ENCODE measurements around the gene MAGI1.

MAGI1 gene

DNA sequence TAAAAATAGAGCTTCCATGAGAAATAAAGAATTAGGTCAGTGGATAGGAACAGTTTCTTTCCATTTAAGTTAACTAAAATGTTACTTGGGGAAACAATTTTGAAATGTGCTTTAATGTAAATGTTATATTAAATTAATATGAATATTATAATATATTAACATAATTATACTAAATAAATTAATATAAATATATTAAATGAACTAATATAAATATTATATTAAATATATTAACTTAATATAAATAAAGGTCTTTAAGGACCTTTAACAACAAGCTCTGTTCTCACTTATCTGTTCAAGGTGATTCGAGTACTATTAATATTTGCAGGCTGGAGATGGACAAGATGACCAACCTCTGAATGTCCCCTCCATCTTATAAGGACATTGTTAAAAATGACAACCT, 100.6 kb downstream of the MAGI1 start:
- H4K8ac ChIP-seq (ENCODE audit: low read length) = no peak overlapping the region
- H4K91ac ChIP-seq (ENCODE audit: low read length) = no peak overlapping the region
- no peak overlapping the region for H2AK5ac ChIP-seq (ENCODE audit: low read length, severe bottlenecking)
- no peak overlapping the region for H3K14ac ChIP-seq (ENCODE audit: low read length in 2 of 2)
- no peak overlapping the region for H3K27ac ChIP-seq (ENCODE audit: low read length, poor library complexity, severe bottlenecking)
- H2BK5ac ChIP-seq (ENCODE audit: low read depth, low read length, poor library complexity, severe bottlenecking) = no peak overlapping the region
- H3K23ac ChIP-seq (ENCODE audit: low read length in 2 of 2) = no peak overlapping the region
- H3K4ac ChIP-seq (ENCODE audit: low read depth in 1 of 2, low read length in 2 of 2) = no peak overlapping the region
- no peak overlapping the region for H2BK120ac ChIP-seq (ENCODE audit: low read depth, low read length)
- no peak overlapping the region for H3K4me3 ChIP-seq (ENCODE audit: insufficient read depth in 1 of 2, low read depth in 1 of 2, low read length in 2 of 2)
- H3K18ac ChIP-seq (ENCODE audit: low read depth in 1 of 2, low read length in 2 of 2) = no peak overlapping the region
- DNase-seq = no peak
- H3K4me1 ChIP-seq (ENCODE audit: control insufficient read depth, insufficient read depth, low read depth, low read length) = peaks cover 4% of the 10 kb centered on the region
- H2AFZ ChIP-seq (ENCODE audit: low read depth, low read length) = no peak overlapping the region
- no peak overlapping the region for H3K4me2 ChIP-seq (ENCODE audit: low read length, poor library complexity, severe bottlenecking)
- H3K27me3 ChIP-seq (ENCODE audit: control insufficient read depth in 1 of 2, insufficient read depth in 1 of 2, low read length in 2 of 2) = no peaks in the 10 kb centered on the region
- no peak overlapping the region for H2BK15ac ChIP-seq (ENCODE audit: low read depth, poor library complexity, severe bottlenecking)
- peaks cover 6% of the 10 kb centered on the region for H3K9me3 ChIP-seq (ENCODE audit: control insufficient read depth, low read length)
- peaks cover 16% of the 10 kb centered on the region for H3K79me1 ChIP-seq (replicated peaks; ENCODE audit: low read length, poor library complexity, severe bottlenecking)
- H3K36me3 ChIP-seq (ENCODE audit: control insufficient read depth in 1 of 2, insufficient read depth in 2 of 2, low read depth in 1 of 2, low read length in 2 of 2) = no peaks in the 10 kb centered on the region
- H3K9ac ChIP-seq (ENCODE audit: low read length) = no peak overlapping the region
- H2BK12ac ChIP-seq (ENCODE audit: low read length in 2 of 2) = no peak overlapping the region
- 100% methylated on average over 1 of the region's 1 CpG for WGBS

DNA sequence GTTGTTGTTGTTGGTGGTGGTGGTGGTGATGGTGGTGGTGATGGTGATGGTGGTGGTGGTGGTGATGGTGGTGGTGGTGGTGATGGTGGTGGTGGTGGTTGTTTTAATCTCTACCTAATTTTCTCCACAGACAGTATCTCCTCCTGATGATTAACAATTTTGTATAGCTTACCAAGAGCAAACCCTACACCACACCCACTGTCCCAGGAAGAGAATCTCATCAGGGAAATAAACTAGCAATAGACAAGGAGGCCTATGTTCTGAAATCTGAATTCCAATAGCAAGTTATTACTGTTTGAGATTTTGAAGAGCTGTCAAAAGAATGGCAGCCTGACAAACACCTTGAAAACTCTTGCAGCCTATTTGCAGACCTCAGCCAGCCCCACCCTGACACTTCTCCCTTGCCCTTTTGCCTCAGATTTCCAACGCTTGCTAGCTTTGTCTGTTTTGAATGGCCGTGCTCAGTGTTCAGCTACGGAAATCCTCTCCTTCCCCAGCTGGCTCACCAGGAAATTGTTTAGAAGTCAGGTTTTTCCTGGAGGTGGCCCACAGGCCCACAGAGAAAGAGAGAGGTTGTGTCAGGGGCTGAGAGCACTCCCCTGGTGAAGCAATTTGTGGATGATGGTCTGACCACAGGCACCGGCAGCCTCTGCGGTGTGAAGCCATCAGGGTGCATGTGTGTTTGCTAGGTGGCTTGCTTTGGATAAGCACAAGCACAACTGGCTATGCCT, 101.6 kb downstream of the MAGI1 start:
- no peak overlapping the region for H3K23ac ChIP-seq (ENCODE audit: low read length in 2 of 2)
- no peak overlapping the region for H3K18ac ChIP-seq (ENCODE audit: low read depth in 1 of 2, low read length in 2 of 2)
- H2BK120ac ChIP-seq (ENCODE audit: low read depth, low read length) = no peak overlapping the region
- no peak overlapping the region for H2AK5ac ChIP-seq (ENCODE audit: low read length, severe bottlenecking)
- H2BK12ac ChIP-seq (ENCODE audit: low read length in 2 of 2) = no peak overlapping the region
- no peak overlapping the region for H4K91ac ChIP-seq (ENCODE audit: low read length)
- peaks cover 11% of the 10 kb centered on the region for H3K9me3 ChIP-seq (ENCODE audit: control insufficient read depth, low read length)
- H3K36me3 ChIP-seq (ENCODE audit: control insufficient read depth in 1 of 2, insufficient read depth in 2 of 2, low read depth in 1 of 2, low read length in 2 of 2) = no peaks in the 10 kb centered on the region
- WGBS = 64% methylated on average over 5 of the region's 5 CpGs
- DNase-seq = no peak
- H3K27me3 ChIP-seq (ENCODE audit: control insufficient read depth in 1 of 2, insufficient read depth in 1 of 2, low read length in 2 of 2) = no peaks in the 10 kb centered on the region
- H3K79me1 ChIP-seq (replicated peaks; ENCODE audit: low read length, poor library complexity, severe bottlenecking) = peaks cover 17% of the 10 kb centered on the region
- H2BK15ac ChIP-seq (ENCODE audit: low read depth, poor library complexity, severe bottlenecking) = no peak overlapping the region
- H2BK5ac ChIP-seq (ENCODE audit: low read depth, low read length, poor library complexity, severe bottlenecking) = no peak overlapping the region
- H3K4me2 ChIP-seq (ENCODE audit: low read length, poor library complexity, severe bottlenecking) = no peak overlapping the region
- no peak overlapping the region for H3K27ac ChIP-seq (ENCODE audit: low read length, poor library complexity, severe bottlenecking)
- H2AFZ ChIP-seq (ENCODE audit: low read depth, low read length) = no peak overlapping the region
- H3K14ac ChIP-seq (ENCODE audit: low read length in 2 of 2) = no peak overlapping the region
- no peak overlapping the region for H3K4me3 ChIP-seq (ENCODE audit: insufficient read depth in 1 of 2, low read depth in 1 of 2, low read length in 2 of 2)
- no peak overlapping the region for H3K4ac ChIP-seq (ENCODE audit: low read depth in 1 of 2, low read length in 2 of 2)
- H4K8ac ChIP-seq (ENCODE audit: low read length) = no peak overlapping the region
- no peak overlapping the region for H3K9ac ChIP-seq (ENCODE audit: low read length)
- H3K4me1 ChIP-seq (ENCODE audit: control insufficient read depth, insufficient read depth, low read depth, low read length) = peaks cover 4% of the 10 kb centered on the region

DNA sequence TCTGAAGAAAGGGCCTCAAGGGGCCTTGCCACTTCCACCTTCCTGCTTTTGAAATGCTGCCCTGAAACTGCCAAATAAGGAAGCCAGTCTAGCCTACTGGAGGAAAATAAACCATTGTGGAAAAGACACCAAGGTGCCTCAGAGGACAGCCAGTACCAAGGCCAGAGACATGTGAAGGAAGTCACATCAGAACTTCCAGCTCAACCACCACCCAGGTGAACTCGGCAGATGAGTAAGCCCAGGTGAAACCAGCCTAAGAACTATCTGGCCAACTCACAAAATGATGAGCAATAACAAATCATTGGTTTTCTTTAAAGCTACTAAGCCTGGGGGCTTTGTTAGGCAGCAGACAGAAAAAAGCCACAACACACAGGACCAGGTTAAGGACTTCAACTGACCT, 103.0 kb downstream of the MAGI1 start:
- Histone ChIP-seq H3K9ac (ENCODE audit: low read length) (no peak overlapping the region), H3K14ac (ENCODE audit: low read length in 2 of 2) (no peak overlapping the region), H4K8ac (ENCODE audit: low read length) (no peak overlapping the region), H3K4me1 (ENCODE audit: control insufficient read depth, insufficient read depth, low read depth, low read length) (peaks cover 4% of the 10 kb centered on the region), H2BK5ac (ENCODE audit: low read depth, low read length, poor library complexity, severe bottlenecking) (no peak overlapping the region), H3K4ac (ENCODE audit: low read depth in 1 of 2, low read length in 2 of 2) (no peak overlapping the region), H3K4me2 (ENCODE audit: low read length, poor library complexity, severe bottlenecking) (no peak overlapping the region), H2AK5ac (ENCODE audit: low read length, severe bottlenecking) (no peak overlapping the region), H2AFZ (ENCODE audit: low read depth, low read length) (no peak overlapping the region), H3K4me3 (ENCODE audit: insufficient read depth in 1 of 2, low read depth in 1 of 2, low read length in 2 of 2) (no peak overlapping the region), H3K23ac (ENCODE audit: low read length in 2 of 2) (no peak overlapping the region), H2BK12ac (ENCODE audit: low read length in 2 of 2) (no peak overlapping the region), H3K9me3 (ENCODE audit: control insufficient read depth, low read length) (peaks cover 11% of the 10 kb centered on the region), H3K79me1 (replicated peaks; ENCODE audit: low read length, poor library complexity, severe bottlenecking) (peaks cover 16% of the 10 kb centered on the region), H2BK15ac (ENCODE audit: low read depth, poor library complexity, severe bottlenecking) (no peak overlapping the region), H3K18ac (ENCODE audit: low read depth in 1 of 2, low read length in 2 of 2) (no peak overlapping the region), H3K27ac (ENCODE audit: low read length, poor library complexity, severe bottlenecking) (no peak overlapping the region), H3K27me3 (ENCODE audit: control insufficient read depth in 1 of 2, insufficient read depth in 1 of 2, low read length in 2 of 2) (no peaks in the 10 kb centered on the region), H2BK120ac (ENCODE audit: low read depth, low read length) (no peak overlapping the region), H4K91ac (ENCODE audit: low read length) (no peak overlapping the region), H3K36me3 (ENCODE audit: control insufficient read depth in 1 of 2, insufficient read depth in 2 of 2, low read depth in 1 of 2, low read length in 2 of 2) (no peaks in the 10 kb centered on the region)
- 88% methylated on average over 1 of the region's 1 CpG for WGBS
- DNase-seq = no peak

DNA sequence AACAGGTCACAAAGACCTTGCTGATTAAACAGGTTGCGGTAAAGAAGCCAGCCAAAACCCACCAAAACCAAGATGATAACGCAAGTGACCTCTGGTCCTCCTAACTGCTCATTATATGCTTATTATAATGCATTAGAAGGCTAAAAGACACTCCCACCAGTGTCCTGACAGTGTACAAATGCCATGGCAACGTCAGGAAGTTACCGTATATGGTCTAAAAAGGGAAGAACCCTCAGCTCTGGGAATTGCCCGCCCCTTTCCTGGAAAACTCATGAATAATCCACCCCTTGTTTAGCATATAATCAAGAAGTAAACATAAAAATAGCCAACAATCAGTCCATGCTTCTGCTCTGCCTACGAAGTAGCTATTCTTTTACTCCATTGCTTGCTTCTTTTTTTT, 108.1 kb downstream of the MAGI1 start:
- H3K27ac ChIP-seq (ENCODE audit: low read length, poor library complexity, severe bottlenecking) = no peak overlapping the region
- H3K14ac ChIP-seq (ENCODE audit: low read length in 2 of 2) = no peak overlapping the region
- H3K4me2 ChIP-seq (ENCODE audit: low read length, poor library complexity, severe bottlenecking) = no peak overlapping the region
- H2BK15ac ChIP-seq (ENCODE audit: low read depth, poor library complexity, severe bottlenecking) = no peak overlapping the region
- no peak overlapping the region for H3K9ac ChIP-seq (ENCODE audit: low read length)
- no peaks in the 10 kb centered on the region for H3K36me3 ChIP-seq (ENCODE audit: control insufficient read depth in 1 of 2, insufficient read depth in 2 of 2, low read depth in 1 of 2, low read length in 2 of 2)
- H3K27me3 ChIP-seq (ENCODE audit: control insufficient read depth in 1 of 2, insufficient read depth in 1 of 2, low read length in 2 of 2) = no peaks in the 10 kb centered on the region
- no peak overlapping the region for H4K91ac ChIP-seq (ENCODE audit: low read length)
- peaks cover 23% of the 10 kb centered on the region for H3K79me1 ChIP-seq (replicated peaks; ENCODE audit: low read length, poor library complexity, severe bottlenecking)
- no peak overlapping the region for H2AFZ ChIP-seq (ENCODE audit: low read depth, low read length)
- no peak for DNase-seq
- H3K4me1 ChIP-seq (ENCODE audit: control insufficient read depth, insufficient read depth, low read depth, low read length) = peaks cover 4% of the 10 kb centered on the region
- 95% methylated on average over 6 of the region's 6 CpGs for WGBS
- H3K18ac ChIP-seq (ENCODE audit: low read depth in 1 of 2, low read length in 2 of 2) = no peak overlapping the region
- H3K23ac ChIP-seq (ENCODE audit: low read length in 2 of 2) = no peak overlapping the region
- H3K9me3 ChIP-seq (ENCODE audit: control insufficient read depth, low read length) = peaks cover 11% of the 10 kb centered on the region
- H2BK12ac ChIP-seq (ENCODE audit: low read length in 2 of 2) = no peak overlapping the region
- H2BK5ac ChIP-seq (ENCODE audit: low read depth, low read length, poor library complexity, severe bottlenecking) = no peak overlapping the region
- no peak overlapping the region for H2BK120ac ChIP-seq (ENCODE audit: low read depth, low read length)
- H3K4me3 ChIP-seq (ENCODE audit: insufficient read depth in 1 of 2, low read depth in 1 of 2, low read length in 2 of 2) = no peak overlapping the region
- H2AK5ac ChIP-seq (ENCODE audit: low read length, severe bottlenecking) = no peak overlapping the region
- no peak overlapping the region for H3K4ac ChIP-seq (ENCODE audit: low read depth in 1 of 2, low read length in 2 of 2)
- H4K8ac ChIP-seq (ENCODE audit: low read length) = no peak overlapping the region
